ENCODE results near the gene GAGE2A.
"Not testable (repeated sequence)": the region's sequence is repeated elsewhere in the genome, so short reads cannot be mapped to it uniquely, and the experiment has no call there.

Gene GAGE2A, protein sequence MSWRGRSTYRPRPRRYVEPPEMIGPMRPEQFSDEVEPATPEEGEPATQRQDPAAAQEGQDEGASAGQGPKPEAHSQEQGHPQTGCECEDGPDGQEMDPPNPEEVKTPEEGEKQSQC

DNA sequence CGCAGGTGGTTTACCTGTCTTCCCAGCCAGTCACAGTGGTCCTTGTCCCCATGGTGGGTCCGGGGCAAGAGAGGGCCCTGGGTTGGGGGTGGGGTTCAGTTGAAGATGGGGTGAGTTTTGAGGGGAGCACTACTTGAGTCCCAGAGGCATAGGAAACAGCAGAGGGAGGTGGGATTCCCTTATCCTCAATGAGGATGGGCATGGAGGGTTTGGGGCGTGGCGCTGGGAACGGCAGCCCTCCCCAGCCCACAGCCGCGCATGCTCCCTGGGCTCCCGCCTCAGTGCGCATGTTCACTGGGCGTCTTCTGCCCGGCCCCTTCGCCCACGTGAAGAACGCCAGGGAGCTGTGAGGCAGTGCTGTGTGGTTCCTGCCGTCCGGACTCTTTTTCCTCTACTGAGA, at the start of gene GAGE2A:
GAGE2A (plus strand) TSS at position 301 of the 400 bp plus-strand sequence. CDS start 1,155 bp downstream, outside the sequence.
- DNase-seq: not testable (repeated sequence)

DNA sequence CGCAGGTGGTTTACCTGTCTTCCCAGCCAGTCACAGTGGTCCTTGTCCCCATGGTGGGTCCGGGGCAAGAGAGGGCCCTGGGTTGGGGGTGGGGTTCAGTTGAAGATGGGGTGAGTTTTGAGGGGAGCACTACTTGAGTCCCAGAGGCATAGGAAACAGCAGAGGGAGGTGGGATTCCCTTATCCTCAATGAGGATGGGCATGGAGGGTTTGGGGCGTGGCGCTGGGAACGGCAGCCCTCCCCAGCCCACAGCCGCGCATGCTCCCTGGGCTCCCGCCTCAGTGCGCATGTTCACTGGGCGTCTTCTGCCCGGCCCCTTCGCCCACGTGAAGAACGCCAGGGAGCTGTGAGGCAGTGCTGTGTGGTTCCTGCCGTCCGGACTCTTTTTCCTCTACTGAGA, 47.9 kb upstream of the GAGE2A start, which contains the start of gene GAGE12D:
GAGE12D (plus strand) TSS at position 301 of the 400 bp plus-strand sequence. CDS start 1,155 bp downstream, outside the sequence.
- not testable (repeated sequence) for DNase-seq

DNA sequence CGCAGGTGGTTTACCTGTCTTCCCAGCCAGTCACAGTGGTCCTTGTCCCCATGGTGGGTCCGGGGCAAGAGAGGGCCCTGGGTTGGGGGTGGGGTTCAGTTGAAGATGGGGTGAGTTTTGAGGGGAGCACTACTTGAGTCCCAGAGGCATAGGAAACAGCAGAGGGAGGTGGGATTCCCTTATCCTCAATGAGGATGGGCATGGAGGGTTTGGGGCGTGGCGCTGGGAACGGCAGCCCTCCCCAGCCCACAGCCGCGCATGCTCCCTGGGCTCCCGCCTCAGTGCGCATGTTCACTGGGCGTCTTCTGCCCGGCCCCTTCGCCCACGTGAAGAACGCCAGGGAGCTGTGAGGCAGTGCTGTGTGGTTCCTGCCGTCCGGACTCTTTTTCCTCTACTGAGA, 38.3 kb upstream of the GAGE2A start, which contains the start of gene GAGE12E:
GAGE12E (plus strand) TSS at position 301 of the 400 bp plus-strand sequence. CDS start 1,155 bp downstream, outside the sequence.
- not testable (repeated sequence) for DNase-seq

DNA sequence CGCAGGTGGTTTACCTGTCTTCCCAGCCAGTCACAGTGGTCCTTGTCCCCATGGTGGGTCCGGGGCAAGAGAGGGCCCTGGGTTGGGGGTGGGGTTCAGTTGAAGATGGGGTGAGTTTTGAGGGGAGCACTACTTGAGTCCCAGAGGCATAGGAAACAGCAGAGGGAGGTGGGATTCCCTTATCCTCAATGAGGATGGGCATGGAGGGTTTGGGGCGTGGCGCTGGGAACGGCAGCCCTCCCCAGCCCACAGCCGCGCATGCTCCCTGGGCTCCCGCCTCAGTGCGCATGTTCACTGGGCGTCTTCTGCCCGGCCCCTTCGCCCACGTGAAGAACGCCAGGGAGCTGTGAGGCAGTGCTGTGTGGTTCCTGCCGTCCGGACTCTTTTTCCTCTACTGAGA, 28.8 kb upstream of the GAGE2A start, which contains the start of gene GAGE12F:
GAGE12F (plus strand) TSS at position 301 of the 400 bp plus-strand sequence. CDS start 1,155 bp downstream, outside the sequence.
- not testable (repeated sequence) for DNase-seq

DNA sequence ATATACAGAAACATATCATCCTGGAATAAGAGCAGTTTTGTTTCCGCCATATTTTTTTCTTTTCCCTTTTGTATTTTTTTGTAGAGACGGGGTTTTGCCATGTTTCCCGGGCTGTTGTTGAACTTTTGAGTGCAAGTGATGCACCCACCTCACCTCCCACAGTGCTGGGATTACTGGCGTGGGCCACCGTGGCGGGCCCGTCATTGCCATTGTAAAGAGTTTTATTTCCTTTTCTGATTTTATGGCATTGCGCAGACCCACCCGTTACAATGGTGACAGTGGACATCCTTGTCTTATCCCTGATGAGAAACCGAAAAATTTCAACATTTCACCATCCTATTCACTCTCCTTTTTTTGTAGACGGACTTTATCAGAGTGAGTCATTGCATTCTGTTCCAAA, 20.6 kb upstream of the GAGE2A start:
- DNase-seq: not testable (repeated sequence)

DNA sequence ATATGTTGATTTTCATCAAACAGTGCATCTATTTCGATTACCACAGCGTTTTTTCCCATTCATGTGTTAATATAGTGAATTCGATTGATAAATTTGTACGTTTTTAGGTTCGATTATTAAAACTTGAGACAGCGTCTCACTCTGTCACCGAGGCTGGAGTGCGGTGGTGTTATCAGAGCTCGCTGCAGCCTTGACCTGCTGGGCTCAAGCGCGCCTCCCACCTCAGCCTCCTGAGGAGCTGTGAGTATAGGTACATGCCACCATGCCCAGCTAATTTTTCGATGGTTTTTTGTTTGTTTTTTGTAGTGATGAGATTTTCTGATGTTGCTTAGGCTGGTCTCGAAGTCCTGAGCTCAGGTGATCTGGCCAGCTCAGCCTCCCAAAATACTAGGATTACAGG, 20.1 kb upstream of the GAGE2A start:
- DNase-seq: not testable (repeated sequence)

DNA sequence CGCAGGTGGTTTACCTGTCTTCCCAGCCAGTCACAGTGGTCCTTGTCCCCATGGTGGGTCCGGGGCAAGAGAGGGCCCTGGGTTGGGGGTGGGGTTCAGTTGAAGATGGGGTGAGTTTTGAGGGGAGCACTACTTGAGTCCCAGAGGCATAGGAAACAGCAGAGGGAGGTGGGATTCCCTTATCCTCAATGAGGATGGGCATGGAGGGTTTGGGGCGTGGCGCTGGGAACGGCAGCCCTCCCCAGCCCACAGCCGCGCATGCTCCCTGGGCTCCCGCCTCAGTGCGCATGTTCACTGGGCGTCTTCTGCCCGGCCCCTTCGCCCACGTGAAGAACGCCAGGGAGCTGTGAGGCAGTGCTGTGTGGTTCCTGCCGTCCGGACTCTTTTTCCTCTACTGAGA, 19.2 kb upstream of the GAGE2A start, which contains the start of gene GAGE12G:
GAGE12G (plus strand) TSS at position 301 of the 400 bp plus-strand sequence. CDS start 1,155 bp downstream, outside the sequence.
- not testable (repeated sequence) for DNase-seq

DNA sequence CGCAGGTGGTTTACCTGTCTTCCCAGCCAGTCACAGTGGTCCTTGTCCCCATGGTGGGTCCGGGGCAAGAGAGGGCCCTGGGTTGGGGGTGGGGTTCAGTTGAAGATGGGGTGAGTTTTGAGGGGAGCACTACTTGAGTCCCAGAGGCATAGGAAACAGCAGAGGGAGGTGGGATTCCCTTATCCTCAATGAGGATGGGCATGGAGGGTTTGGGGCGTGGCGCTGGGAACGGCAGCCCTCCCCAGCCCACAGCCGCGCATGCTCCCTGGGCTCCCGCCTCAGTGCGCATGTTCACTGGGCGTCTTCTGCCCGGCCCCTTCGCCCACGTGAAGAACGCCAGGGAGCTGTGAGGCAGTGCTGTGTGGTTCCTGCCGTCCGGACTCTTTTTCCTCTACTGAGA, 9.6 kb upstream of the GAGE2A start, which contains the start of gene GAGE12H:
GAGE12H (plus strand) TSS at position 301 of the 400 bp plus-strand sequence. CDS start 1,155 bp downstream, outside the sequence.
- DNase-seq: not testable (repeated sequence)

DNA sequence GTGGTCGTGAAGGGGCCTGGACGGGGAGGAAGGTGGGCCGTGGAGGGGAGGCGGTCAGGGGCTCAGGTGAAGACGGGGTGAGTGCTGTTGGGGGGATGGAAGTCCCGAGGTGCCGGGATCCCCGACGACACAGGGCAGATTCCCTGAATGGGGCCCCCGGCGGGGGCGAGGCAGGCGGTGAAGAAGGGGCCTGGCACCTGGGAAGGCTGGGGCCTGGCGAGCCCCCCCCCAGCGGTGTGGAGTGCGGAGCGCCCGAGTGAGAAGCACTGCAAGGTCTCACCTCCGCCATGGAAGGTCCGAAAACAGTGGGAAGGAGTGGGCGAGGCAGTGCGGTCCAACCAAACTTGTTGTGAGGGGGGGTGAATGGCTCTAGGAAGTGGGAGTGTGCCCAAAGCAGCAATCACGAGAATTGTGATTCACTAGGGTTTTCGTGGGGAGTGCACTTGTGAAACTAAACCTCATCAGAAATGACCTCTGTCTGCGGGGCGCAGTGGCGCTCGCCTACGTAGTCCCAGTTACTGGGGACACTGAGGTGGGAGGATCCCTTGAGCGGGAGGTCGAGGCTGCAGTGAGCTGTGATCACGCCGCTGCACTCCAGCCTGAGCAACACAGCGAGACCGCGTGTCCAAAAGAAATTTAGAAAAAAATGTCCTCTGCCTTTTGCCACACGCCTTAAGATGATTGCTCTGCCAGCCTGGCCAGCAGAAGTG, 628 bp downstream of the GAGE2A start:
- not testable (repeated sequence) for DNase-seq

DNA sequence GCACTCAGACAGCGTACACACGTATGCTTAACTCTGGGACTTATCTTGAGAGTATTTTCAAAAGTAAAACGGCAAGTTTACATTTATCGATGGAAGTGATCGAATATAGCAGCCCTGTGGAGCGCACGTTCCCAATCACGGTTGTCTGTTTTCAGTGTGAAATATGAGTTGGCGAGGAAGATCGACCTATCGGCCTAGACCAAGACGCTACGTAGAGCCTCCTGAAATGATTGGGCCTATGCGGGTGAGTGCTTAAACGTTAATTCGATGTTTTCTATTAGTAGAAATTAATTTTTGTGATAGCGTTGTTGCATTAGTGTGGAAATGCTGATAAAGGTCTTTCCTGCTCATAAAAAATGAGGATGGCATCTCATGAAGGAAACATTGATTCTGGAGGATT, 1.2 kb downstream of the GAGE2A start:
- not testable (repeated sequence) for DNase-seq

DNA sequence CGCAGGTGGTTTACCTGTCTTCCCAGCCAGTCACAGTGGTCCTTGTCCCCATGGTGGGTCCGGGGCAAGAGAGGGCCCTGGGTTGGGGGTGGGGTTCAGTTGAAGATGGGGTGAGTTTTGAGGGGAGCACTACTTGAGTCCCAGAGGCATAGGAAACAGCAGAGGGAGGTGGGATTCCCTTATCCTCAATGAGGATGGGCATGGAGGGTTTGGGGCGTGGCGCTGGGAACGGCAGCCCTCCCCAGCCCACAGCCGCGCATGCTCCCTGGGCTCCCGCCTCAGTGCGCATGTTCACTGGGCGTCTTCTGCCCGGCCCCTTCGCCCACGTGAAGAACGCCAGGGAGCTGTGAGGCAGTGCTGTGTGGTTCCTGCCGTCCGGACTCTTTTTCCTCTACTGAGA, 9.4 kb downstream of the GAGE2A start, which contains the start of gene GAGE1:
GAGE1 (plus strand) TSS at position 301 of the 400 bp plus-strand sequence. CDS start 1,155 bp downstream, outside the sequence.
- DNase-seq: not testable (repeated sequence)

DNA sequence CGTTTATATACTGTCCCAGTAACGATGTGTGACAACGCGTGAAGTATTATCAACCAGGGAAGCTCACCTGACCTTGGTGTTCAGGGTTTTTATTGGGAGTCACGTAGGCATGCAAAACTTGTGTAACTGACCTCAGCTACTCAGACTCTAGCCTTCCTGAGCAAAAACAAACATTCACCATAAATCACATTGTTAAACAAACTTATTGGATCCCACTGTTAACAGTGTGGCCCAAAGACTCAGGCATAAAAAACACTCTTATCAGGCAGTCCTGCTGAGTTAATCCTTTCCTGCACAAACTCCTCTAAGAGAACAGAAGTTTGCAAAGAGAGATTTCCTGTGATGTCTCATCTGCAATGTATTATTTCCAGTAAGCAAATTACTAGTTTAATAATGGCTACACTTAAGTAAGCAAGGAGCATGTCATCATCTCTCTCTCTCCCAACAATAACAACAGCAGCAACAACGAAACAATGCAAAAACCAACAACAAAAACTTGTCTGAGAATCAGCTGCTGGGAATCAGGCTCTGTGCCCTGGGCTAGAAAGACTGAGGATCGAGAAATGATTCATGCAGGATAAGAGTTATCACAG, 21.5 kb downstream of the GAGE2A start:
- DNase-seq: no peak

DNA sequence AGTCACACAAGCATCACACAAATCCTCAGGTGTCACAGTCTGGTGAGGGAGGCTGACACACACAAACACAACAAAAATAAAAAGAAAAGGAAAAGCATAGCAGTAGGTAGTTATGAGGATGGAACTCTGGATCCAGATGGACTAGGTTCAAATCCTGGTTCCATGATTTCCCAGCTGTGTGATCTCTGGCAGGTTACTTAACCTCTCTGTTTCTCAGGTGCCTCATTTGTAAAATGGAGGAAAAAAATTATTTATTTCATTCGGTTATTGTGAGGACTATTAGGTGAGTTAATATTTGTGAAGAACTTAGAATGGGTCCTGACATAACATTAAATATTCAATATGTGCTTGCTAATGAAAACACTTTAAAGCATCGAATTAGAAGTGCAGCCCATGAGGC, 29.3 kb downstream of the GAGE2A start:
- no peak for DNase-seq

DNA sequence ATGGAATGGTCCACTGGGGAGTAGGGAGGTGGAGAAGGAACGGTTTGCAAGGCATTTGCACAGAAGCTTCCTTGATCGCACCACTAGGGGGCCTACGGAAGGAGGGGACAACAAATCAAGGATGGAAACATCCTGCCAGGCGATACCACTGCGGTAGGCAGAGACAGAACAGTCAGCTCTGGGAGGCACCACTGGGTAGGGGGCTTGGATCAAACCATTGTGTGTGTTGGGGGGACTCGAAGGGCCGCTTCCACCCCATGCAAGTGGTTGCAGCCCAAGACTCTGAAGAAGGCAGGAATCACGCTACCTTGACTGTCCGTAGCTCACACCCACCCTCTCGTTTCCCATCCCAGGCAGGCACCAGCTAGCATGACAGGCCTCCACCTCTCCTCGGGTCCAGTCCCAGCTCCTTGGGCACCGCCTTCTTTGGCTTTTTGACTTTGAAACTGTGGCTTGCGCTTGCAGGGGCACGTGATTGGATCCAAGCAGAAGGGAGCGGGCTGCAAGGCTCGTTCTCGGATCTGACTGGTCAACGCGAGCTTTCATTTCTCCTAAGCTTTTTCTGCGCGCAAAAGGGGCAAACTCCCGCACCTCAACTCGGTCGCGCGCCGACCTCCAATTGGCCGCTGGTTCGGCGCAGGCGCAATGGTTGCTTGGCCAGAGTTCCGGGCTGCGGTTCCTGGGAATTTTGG, 37.9 kb downstream of the GAGE2A start:
- DNase-seq: no peak

DNA sequence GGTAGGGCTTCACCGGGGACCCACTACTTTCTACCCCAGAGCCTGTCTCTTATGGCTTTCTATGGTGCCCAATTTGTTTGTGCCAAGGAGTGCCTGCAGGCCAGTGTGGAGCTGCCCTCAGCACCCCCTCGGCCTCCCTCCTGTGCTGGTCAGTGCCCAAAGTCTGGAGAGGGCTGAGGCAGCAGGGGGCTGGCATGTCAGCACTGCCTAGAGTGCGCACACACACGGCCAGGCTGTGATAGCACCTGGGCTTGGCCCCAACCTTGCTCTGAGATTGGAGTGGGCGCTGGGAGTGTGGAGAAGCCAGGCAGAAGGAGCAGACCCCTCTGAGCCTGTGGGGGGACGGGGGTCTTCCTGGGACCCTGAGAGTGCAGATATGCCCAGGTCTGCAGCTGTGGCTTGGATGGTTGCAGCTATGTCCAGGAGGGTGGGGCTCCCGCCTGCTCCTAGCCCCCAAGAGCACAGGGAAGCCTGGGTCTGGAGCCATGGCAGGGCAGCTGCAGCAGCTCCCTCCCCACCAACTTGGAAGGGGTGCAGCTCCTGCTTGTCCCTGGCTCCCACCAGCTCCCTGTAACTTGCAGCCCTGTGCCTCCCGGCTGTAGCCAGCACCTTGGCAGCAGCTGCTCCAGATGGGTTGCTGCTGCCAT, 55.8 kb downstream of the GAGE2A start:
- DNase-seq: no peak
